GM12878 (cell line): ENCODE results near the gene KCNH5.

Experiments used
- ZNF384 ChIP-seq: IDR thresholded peaks from 2 replicates; pipeline ENCODE4 v1.6.1; 2012; ENCODE audit warnings: low read depth, mild to moderate bottlenecking, low read length, improper control_type of control experiment, borderline replicate concordance
- TF ChIP-seq, protein P1 (sequence below), 3 experiments: IDR thresholded peaks in 2 of 3; conservative IDR thresholded peaks in 1 of 3; 2 replicates each; pipeline ENCODE4 v1.5.1; 2011; ENCODE audit warnings: low read depth in 3 of 3, low read length in 3 of 3, mild to moderate bottlenecking in 3 of 3, control low read depth in 2 of 3, moderate library complexity in 2 of 3, inconsistent platforms in 1 of 3, mixed read lengths in 1 of 3; ENCODE audit not compliant: control insufficient read depth in 2 of 3, insufficient read depth in 1 of 3; ENCODE audit errors: extremely low read depth in 1 of 3
- TF ChIP-seq, protein P2 (sequence below): fragments of 450-650 bp; IDR thresholded peaks from 2 replicates; pipeline ENCODE4 v1.6.1; 2017; ENCODE audit warnings: mild to moderate bottlenecking

DNA sequence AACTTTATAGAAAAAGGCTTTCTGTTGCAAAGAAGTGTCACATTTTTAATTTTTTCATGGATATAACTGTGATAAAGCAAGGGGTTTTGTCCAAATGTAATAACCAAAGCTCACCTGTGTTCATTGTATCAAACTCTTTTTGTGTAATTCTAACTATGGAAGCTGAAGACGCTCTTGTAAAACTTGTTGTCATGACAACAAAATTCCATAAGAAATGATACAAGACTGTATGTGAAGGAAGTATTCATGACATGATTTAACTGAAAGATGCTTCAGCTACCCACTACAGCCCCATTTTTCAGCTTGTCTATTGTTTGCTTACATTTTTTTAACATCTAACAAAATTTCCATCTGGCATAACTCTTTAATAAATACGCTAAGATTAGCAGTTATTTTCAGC lies 360.9 kb downstream of the KCNH5 start:
- TF ChIP-seq, protein P1, sequence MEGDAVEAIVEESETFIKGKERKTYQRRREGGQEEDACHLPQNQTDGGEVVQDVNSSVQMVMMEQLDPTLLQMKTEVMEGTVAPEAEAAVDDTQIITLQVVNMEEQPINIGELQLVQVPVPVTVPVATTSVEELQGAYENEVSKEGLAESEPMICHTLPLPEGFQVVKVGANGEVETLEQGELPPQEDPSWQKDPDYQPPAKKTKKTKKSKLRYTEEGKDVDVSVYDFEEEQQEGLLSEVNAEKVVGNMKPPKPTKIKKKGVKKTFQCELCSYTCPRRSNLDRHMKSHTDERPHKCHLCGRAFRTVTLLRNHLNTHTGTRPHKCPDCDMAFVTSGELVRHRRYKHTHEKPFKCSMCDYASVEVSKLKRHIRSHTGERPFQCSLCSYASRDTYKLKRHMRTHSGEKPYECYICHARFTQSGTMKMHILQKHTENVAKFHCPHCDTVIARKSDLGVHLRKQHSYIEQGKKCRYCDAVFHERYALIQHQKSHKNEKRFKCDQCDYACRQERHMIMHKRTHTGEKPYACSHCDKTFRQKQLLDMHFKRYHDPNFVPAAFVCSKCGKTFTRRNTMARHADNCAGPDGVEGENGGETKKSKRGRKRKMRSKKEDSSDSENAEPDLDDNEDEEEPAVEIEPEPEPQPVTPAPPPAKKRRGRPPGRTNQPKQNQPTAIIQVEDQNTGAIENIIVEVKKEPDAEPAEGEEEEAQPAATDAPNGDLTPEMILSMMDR (IDR thresholded peaks at IDR 0.05 in 2 of 3, conservative IDR thresholded peaks at IDR 0.05 in 1 of 3; ENCODE audit: control insufficient read depth in 2 of 3, extremely low read depth in 1 of 3, insufficient read depth in 1 of 3, low read depth in 3 of 3, low read length in 3 of 3) = no peak
- TF ChIP-seq ZNF384 = no peak
- TF ChIP-seq, protein P2, sequence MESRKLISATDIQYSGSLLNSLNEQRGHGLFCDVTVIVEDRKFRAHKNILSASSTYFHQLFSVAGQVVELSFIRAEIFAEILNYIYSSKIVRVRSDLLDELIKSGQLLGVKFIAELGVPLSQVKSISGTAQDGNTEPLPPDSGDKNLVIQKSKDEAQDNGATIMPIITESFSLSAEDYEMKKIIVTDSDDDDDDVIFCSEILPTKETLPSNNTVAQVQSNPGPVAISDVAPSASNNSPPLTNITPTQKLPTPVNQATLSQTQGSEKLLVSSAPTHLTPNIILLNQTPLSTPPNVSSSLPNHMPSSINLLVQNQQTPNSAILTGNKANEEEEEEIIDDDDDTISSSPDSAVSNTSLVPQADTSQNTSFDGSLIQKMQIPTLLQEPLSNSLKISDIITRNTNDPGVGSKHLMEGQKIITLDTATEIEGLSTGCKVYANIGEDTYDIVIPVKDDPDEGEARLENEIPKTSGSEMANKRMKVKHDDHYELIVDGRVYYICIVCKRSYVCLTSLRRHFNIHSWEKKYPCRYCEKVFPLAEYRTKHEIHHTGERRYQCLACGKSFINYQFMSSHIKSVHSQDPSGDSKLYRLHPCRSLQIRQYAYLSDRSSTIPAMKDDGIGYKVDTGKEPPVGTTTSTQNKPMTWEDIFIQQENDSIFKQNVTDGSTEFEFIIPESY = no peak
